8988T (cell line): ENCODE data around the gene PDLIM4.

Experiments used
- DNase-seq: peaks from one replicate; pipeline ENCODE4 v3.0.0; 2011

The PDLIM4 gene

GRCh38 chr5:132268769-132269551 is 11.5 kb downstream of the PDLIM4 start:
- DNase-seq: no peak

DNA sequence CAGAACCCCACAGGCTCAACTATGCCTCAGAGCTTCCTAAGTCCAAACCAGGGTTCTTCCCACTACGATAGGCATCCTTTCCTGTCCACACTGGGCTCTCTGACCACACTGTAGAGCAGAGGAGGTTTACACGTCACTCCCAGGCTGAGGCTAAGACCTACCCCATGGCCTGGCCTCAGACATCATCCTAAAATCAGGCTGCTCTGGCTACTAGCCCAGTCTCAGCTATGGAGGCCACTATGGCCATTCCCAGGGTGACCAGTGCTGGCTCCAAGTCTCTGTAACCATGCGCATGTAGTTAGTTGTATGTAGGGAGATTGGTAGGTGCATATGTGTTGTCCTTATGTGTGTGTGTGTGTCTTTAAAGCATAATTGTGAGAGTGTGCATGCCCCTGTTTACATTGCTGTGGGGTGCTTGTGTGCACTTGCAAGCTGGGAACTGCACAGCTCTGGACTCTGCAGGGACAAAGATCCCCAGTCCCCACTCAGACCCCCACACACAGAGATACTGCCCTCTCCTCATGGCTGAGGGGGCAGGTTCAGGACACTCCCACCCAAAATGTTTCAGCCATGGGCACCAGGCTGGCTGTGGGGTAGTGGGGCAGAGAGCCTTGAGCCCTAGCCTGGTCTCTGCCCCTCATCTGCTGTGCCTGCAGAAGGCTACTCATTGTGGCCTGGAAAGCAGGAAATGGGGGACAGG is 12.3 kb downstream of the PDLIM4 start:
- no peak for DNase-seq

- DNase-seq: no peak
Observed at GRCh38 chr5:132270335-132270665, 12.8 kb downstream of the PDLIM4 start.

GRCh38 chr5:132270706-132271105 is 13.2 kb downstream of the PDLIM4 start:
- DNase-seq: no peak

DNA sequence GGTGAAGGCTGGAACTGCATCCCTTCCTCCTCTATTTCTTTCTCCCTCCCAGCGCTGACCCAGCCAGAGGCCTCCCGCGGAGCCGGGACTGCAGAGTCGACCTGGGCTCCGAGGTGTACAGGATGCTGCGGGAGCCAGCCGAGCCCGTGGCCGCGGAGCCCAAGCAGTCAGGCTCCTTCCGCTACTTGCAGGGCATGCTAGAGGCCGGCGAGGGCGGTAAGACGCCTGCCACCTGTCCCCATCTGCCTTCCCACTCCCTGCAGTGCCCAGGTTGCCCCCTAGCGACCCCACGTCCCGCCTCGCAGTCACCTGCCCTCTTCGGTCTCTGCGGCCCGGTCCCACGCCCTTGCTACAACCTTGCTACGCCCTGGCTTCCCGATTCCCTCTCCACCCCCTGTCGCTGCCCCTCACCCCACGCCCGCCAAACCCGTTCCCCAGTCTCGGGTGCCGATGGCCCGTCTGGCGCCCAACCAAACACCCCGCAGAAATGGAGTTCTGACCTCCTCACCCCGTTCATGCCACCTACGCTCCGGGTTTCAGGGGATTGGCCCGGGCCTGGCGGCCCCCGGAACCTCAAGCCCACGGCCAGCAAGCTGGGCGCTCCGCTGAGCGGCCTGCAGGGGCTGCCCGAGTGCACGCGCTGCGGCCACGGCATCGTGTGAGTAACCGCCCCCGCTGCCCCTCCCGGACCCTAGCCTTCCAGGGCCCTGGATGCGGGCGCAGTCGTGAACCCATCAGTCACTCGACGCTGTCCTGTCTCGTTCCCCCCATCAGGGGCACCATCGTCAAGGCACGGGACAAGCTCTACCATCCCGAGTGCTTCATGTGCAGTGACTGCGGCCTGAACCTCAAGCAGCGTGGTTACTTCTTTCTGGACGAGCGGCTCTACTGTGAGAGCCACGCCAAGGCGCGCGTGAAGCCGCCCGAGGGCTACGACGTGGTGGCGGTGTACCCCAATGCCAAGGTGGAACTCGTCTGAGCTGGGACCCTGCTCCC is 14.1 kb downstream of the PDLIM4 start:
- DNase-seq: no peak

DNA sequence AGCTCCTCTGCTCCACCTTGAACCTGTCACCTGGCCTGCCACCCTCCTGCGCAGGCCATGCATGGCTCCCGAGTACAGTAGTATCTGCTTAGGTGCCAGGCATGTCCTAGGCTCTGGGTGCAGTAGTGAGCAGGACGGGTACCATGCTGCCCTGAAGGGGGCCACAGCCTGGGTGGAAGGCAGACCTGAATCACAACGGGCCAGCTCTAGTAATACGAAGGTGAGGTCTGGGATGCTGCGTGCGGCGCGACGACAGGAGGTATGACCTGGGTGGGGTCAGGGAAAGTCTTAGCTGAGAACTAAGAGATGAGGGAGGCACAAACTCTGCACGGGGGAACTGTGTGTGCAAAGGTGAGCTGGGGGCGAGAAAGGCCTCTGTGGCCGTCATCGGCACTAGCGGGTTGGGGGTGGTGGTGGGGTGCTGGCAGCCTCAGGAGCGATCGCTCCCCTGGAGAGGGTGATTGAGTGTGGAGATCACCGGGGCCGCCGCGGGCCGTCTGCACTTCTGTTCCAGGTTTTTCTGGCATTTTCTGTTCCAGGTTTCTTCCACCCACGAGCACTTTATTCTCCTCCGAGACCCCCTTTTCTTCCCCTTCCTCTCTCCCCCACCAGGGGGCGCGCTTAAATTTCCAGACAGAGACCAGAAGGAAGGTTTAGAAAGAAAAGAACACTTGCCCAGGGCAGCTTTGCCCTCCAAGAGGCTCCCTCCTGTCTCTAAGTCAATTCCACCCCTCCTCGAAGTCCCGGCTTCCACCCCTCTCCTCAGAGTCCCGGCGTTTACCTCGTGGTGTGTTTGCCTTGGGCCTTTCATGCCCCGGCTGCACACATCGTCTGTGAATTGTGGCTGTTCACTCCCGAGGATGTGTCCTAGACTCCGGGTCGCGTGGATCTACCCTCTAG is 15.1 kb downstream of the PDLIM4 start:
- peak; percentile 78 for DNase-seq

DNA sequence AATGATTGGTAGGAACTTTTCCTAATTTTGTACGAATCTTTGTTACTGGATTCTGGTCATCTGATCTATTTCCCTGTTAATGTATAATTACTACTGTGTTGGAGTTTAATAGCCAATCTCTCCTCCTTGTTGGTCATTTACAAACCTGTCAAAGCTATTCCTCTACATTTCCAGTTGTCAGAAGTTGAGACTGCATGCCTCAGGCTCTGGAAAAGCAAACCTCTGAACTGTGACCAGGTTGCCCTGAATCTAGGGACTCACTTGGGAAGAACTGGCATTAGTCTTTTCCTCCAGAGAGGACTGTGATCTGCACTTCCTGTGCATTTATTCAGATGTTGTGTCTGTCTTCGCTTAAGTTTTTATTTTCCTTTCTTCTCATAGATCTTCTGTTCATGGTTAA is 16.1 kb downstream of the PDLIM4 start:
- no peak for DNase-seq

- DNase-seq: no peak
Observed at GRCh38 chr5:132274050-132274792, 16.7 kb downstream of the PDLIM4 start.

GRCh38 chr5:132275367-132276220 is 18.1 kb downstream of the PDLIM4 start:
- peak; percentile 5 for DNase-seq

- no peak for DNase-seq
Observed at GRCh38 chr5:132277256-132277655, 19.8 kb downstream of the PDLIM4 start.

DNA sequence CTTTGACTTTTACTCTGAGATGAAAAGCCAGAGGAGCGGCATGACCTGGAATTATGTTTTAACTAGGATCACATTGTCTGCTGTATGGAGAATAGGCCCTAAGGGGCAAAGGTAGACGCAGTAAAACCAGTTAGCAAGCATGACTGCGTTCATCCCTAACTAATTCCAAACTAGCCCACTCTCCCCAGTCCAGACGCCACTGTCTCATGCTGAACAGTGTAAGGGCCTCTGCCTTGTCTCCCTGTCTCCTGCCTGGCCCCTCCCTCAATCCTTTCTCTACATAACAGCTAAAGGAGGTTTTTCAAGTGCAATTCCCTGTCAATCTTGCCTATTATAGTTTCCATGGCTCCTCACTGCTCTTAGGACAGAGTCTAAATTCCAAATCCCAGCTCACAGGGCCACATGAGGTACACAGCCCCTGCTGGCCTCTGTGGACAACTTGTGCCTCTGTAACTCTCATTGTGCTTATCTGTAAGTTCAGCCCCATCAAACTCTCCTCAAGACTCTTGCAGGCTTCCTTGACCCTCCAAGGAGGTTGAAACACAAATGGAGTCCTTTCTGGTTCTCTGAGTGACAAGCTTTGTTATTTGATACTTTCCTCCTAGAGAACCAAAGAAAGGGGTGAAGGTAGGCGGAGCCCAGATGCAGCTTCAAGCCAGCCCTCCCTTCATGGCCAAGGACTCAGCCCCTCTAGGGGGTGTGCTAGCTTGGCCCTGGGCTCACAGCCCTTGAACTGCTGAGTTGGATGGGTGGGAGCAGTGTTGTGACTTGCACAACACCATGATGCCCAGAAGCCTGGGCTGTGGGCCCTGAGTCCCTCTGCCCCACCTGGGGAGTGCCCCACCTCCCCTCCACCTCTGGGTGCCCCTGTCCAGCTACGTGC is 20.7 kb downstream of the PDLIM4 start:
- DNase-seq: no peak

GRCh38 chr5:132279801-132280200 is 22.3 kb downstream of the PDLIM4 start:
- no peak for DNase-seq

DNA sequence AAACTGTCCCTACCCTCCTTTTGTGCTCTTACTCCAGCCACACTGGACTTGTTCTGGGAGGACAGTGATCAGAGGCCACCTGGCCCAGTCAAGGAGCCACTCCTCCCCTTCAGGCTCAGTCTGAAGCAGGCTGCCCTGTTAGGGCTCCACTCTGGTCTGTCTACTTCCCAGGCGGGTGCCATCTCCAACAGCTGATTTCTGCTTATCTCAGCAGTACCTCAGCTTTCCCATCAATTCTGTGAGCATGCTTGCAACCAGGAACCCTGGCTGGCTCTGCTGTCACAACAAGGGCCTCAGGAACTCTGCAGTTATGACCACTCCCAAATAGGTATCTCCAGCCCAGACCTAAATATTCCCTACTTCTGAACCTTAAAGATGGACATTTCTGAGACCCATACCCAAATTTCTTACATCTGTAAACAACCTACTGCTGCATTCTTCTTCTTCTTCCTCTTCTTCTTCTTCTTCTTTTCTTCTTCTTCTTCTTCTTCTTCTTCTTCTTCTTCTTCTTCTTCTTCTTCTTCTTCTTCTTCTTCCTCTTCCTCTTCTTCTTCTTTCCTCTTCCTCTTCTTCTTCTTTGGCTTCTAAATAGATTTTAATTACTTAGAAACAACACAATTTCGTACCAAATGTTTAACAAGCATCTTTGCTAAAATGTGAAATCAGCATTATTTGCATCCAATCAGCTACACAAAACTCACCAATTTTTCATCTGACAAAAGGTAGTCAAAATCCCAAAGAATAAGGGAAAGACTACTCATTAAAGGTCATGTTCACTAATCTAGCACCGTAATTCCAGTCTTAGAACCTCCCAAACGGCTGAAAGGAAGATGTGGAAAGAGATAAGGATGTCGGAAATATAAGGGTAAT is 23.1 kb downstream of the PDLIM4 start:
- no peak for DNase-seq

GRCh38 chr5:132281856-132282614 is 24.5 kb downstream of the PDLIM4 start:
- DNase-seq: no peak

DNA sequence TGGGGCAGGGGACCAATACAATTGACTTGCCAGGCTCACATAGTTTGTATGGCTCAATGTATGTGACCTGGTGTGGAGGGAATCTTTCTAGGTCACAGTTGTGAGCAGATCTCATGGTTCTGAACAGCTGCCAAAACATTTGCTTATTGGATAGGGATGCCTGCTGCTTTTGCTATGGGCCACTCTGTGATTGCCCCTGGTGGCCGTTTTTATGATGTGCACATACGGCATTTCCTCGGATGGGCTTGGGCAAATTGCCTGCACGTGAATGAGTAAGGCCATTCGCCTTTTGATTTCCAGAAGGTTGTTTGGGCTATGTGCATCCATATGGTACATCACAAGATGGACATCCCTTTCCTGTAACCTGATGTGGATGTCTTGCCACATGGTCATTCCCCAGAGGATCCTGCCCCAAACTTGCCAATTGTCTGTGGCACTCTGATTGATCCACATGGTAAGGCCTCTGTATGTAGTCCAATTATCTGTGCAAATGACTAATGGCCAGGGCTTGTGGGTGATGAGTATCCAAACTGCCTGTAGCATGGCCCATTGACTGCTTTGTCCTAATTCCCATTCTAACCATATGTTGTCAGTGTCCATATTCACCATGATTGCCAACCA is 26.0 kb downstream of the PDLIM4 start:
- DNase-seq: no peak

DNA sequence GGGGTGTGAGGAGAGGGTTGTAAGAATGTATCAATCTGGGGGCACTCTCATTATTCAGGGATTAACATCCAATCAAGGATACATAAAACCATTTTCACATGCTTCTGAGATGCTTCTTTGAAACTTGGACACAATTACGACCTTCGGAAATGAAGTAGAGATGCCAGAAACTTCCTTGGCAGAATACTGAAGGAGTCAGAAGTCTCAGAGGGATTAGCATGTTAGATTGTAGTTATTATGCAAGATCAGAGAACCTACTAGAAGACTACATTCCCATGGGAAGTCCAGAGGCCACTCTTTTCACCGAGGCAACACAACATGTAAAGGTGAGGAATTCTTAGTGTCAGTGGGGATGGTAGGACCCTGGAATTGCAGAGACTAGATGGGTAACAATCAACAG is 31.6 kb downstream of the PDLIM4 start:
- DNase-seq: no peak

- no peak for DNase-seq
Observed at GRCh38 chr5:132291026-132291425, 33.5 kb downstream of the PDLIM4 start.
